ENCODE data around the gene AKR1D1.
"Not testable (repeated sequence)": the region's sequence is repeated elsewhere in the genome, so short reads cannot be mapped to it uniquely, and the experiment has no call there.

Gene AKR1D1, protein sequence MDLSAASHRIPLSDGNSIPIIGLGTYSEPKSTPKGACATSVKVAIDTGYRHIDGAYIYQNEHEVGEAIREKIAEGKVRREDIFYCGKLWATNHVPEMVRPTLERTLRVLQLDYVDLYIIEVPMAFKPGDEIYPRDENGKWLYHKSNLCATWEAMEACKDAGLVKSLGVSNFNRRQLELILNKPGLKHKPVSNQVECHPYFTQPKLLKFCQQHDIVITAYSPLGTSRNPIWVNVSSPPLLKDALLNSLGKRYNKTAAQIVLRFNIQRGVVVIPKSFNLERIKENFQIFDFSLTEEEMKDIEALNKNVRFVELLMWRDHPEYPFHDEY

DNA sequence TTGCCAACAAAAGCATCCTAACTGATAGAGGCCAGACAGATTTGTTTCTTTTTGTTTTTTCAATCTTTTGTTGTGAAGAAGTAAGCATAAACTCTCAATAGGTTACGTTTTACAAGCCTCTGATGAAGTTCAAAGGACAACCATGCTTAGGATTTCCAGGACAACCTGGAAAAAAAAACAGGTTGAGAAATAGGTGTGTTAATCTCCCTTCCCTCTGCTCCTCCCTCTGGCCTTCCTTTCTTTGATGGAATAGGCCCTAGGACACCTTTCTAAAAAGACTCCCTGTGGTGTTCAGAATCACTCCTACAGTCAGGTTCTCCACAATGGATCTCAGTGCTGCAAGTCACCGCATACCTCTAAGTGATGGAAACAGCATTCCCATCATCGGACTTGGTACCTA lies at the start of gene AKR1D1:
Gene AKR1D1 (plus strand): TSS at position 264 of the 400 bp plus-strand sequence. CDS start 60 bp downstream, at position 324.
- no peak within 1 kb of the TSS for H3K4me3 ChIP-seq (ENCODE audit: low read depth, low read length)

DNA sequence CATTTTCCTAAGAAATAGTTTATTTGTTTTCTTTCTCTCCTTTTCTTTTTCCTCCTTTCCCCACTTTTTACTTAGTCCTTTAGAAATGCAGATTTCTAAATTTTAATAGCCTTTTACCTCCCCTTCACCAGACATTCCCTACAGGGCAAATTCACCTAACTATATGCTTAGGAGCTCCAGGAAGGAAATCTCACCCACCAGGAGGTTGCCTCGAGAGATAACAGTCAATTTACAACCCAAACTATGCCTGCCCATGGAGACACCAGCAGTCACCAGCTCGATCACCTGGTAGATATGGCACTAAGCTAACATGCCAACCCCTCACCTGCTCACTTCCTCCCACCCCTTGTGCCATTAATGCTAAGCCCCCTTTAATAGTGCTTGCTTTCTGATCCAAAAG lies 49.2 kb upstream of the AKR1D1 start:
- H3K4me3 ChIP-seq (ENCODE audit: low read depth, low read length): no peak overlapping the region

DNA sequence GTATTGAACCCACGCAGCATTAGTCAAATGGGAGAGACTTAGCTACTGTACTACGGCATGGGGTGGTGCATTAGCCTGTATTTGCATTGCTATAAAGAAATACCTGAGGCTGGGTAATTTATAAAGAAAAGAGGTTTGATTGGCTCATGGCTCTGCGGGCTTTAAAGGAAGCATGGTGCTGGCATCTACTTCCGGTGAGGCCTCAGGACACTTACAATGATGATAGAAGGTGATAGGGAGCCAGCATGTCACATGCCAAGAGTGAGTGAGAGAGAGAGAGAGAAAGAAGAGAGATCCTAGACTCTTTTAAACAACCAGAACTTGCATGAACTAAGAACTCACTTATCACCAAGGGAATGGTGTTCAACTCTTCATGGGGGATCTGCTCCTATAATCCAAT lies 47.1 kb upstream of the AKR1D1 start:
- no peak overlapping the region for H3K4me3 ChIP-seq (ENCODE audit: low read depth, low read length)

DNA sequence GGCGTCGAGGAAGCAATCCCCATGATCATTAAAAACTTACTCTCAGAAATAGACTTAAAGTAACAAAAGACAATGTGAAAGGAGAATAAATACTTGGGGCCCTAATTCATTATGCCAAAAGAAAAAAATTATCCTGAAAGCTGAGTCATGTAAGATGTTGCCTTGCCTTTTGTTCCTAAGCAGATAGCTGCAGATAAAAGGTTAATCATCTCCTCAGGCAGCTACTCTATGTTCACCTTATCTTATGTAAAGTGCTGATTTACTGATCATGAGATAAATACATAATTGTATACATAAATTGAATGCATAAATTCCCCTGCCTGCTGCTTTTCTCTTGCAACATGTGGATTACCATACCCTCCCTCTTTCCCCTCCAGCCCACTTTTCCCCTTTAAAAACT lies 46.3 kb upstream of the AKR1D1 start:
- no peak overlapping the region for H3K4me3 ChIP-seq (ENCODE audit: low read depth, low read length)

DNA sequence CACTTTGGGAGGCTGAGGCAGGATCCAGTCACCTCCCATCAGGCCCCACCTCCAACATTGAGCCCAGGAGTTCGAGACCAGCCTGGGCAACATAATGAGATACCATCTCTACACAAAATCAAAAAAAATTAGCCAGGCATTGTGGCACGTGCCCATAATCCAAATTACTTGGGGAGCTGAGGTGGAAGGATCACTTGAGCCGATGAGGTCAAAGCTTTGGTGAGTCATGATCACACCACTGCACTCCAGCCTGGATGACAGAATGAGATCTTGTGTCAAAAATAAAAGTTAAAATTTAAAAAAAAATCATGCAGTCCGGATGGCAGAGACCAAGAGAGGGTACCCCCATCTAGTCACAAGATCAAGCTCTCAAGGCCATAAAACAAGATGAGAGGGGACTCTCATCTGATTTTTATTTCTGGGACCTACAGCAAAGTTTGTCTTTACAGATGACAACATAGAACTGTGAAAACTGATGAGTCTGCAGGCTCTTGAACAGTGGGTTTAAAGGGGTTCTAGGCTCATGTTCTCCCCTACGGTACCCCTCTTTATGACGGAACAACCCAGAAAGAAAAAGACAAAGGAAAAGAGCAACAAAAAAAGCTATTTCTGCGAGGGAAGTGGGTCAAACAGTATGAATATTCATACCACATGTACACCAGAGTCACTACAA lies 45.4 kb upstream of the AKR1D1 start:
- H3K4me3 ChIP-seq (ENCODE audit: low read depth, low read length): no peak overlapping the region

DNA sequence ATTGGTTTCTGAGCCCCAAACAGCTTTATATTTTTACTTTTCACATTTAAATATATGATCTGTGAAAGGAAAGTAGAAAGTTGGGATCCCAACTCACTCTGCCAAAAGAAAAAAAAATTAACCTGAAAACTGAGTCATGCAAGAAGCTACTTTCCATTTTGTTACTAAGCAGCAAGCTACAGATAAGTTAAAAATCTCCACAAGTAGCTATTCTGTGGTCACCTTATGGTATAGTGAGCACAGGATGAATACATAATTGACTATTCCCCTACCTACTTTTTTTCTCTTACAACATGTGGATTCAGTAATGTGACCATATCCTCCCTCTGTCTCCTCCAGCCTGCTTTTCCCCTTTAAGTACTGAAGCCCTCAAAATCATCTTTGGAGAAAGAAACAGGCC lies 44.1 kb upstream of the AKR1D1 start:
- H3K4me3 ChIP-seq (ENCODE audit: low read depth, low read length): no peak overlapping the region

DNA sequence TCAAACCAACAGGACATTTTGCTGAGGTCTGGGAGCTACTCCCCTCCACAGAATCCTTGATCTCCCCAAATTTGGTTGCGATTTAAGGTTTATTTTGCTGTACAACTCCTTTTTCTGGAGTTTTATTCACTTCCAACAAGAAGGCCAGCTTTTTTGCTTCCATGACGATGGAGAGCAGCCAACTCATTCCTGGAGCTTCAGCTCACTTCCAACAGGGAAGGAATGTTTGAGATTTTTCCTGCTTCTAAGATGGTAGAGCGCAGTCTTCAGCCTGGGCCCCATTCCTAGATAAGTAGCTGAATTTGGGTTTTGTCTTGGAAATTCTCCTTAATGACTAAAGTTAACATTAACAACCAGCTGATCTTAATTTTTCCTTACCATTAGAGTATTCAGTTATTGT lies 43.5 kb upstream of the AKR1D1 start:
- H3K4me3 ChIP-seq (ENCODE audit: low read depth, low read length): no peak overlapping the region

DNA sequence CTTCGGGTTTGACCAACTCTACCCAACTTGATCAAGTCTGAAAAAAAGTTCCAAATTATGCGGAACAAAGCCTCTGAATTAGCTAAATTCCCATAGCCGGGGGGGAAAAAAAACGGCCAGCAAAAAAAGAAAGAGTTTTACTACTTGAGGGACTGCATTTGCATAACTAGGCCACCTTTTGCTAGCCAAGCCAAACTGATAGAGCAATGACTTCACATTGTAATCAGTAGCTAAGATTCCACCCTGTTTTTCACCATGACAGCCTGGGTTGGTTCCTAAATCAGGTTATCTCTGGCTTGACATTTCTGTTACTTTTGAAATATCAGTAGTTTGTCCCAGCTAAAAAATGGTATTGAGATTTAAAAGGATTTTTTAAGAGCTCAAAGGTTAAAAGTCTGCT lies 43.0 kb upstream of the AKR1D1 start:
- no peak overlapping the region for H3K4me3 ChIP-seq (ENCODE audit: low read depth, low read length)

DNA sequence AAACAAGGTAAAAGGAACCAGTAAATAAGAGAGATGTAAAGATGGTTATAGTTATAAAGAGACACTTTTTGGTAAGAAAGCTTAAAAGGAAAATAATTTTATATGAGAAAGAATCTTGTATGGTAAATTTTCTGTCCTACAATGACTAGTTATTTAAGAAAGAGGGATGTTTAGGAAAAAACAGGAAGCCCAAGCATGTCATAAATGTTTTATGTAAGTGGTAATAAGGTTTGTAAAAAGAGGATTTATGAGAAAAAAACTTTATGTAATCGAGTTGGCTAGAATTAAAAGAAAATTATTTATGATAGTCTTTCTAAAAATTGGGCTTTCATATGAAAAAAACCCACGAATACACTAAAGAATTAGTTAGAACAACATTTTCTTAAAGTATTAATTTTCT lies 40.1 kb upstream of the AKR1D1 start:
- no peak overlapping the region for H3K4me3 ChIP-seq (ENCODE audit: low read depth, low read length)

DNA sequence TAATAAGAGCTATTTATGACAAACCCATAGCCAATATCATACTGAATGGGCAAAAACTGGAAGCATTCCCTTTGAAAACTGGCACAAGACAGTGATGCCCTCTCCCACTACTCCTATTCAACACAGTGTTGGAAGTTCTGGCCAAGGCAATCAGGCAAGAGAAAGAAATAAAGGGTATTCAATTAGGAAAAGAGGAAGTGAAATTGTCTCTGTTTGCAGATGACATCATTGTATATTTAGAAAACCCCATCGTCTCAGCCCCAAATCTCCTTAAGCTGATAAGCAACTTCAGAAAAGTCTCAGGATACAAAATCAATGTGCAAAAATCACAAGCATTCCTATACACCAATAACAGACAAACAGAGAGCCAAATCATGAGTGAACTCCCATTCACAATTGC lies 36.2 kb upstream of the AKR1D1 start:
- not testable (repeated sequence) for H3K4me3 ChIP-seq (ENCODE audit: low read depth, low read length)

DNA sequence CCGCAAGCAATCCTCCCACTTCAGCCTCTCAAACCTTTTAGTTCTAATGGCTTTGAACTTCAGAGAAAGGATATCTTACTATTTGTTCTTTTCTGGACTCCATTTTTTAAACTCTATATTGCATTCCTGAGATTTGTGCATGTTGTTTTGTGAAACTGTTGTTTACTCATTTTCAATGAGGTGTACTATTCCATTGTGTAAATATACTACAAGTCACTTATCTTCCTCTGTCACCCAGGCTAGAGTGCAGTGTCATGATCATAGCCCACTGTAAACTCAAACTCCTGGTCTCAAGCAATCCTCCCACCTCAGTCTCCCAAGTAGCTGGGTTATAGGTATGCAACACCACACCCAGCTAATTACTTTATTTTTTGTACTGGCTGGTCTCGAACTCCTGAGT lies 31.4 kb upstream of the AKR1D1 start:
- no peak overlapping the region for H3K4me3 ChIP-seq (ENCODE audit: low read depth, low read length)

DNA sequence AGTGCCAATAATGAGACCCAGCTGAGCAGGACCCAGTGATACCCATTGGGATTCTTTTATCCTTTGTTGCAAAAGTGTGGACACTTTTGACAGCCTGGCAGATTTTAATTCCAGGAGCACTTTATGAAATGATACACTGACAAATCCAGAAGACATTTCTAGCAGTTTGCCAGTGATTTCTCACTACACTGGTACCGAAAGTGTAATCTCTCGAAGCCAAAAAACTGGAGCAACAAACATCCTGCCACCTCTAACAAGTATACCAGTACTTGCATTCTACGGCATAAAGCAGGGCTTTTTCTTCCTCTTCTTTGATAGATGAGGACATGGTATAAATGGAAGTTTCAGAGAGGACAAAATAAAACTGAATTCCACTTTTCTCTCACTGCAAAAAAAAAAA lies 28.4 kb upstream of the AKR1D1 start:
- no peak overlapping the region for H3K4me3 ChIP-seq (ENCODE audit: low read depth, low read length)

DNA sequence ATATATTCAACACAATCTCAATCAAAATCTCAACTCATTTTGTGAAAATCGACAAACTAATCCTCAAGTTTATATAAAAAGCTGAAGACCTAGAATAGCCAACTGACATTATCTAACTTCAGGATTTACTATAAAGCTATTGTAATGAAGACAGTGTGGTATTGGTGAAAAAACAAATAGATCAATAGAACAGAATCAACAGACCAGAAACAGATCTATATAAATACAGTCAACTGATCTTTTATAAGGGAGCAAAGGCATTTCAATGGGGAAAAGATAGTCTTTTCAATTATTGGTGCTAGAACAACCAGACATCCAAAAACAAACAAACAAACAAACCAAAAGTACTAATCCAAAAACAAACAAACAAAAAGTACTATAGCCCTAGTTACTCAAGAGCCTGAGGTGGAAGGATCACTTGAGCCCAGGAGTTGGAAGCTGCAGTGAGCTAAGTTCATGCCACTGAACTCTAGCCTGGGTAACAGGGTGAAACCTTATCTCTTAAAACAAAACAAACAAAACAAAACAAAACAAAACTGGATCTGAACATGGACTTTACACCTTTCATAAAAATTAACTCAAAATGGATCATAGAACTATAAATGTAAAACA lies 26.6 kb upstream of the AKR1D1 start:
- no peak overlapping the region for H3K4me3 ChIP-seq (ENCODE audit: low read depth, low read length)

DNA sequence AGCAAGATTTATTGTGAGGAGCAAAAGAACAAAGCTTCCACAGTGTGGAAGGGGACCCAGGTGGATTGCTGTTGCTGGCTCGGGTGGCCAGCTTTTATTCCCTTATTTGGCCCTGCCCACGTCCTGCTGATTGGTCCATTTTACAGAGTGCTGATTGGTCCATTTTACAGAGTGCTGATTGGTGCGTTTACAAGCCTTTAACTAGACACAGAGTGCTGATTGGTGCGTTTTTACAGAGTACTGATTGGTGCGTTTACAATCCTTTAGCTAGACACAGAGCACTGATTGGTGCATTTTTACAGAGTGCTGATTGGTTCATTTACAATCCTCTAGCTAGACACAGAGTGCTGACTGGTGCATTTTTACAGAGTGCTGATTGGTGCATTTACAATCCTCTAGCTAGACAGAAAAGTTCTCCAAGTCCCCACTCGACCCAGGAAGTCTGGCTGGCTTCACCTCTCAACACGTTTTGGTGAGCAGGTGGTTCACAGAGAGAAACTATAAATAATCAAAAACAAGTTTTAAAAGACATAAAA lies 24.5 kb upstream of the AKR1D1 start:
- not testable (repeated sequence) for H3K4me3 ChIP-seq (ENCODE audit: low read depth, low read length)

DNA sequence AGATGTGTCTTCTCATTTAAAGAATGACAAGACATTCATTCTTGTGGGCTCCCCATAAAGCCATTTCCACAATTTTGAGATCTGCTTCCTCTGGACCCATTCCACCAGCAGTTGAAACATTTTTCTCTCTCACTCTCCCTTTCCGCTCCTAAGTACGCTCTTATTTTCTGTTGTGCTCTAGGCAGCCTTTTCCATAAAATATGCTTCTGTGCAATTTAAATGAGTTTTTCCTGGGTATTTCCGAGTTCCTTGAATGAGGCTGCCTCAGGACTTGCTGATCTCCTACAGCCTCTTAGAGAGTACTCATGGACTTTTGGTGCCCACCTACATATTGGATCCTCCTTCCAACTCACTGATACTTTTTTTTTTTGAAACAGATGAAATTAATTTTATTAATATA lies 23.6 kb upstream of the AKR1D1 start:
- H3K4me3 ChIP-seq (ENCODE audit: low read depth, low read length): no peak overlapping the region

DNA sequence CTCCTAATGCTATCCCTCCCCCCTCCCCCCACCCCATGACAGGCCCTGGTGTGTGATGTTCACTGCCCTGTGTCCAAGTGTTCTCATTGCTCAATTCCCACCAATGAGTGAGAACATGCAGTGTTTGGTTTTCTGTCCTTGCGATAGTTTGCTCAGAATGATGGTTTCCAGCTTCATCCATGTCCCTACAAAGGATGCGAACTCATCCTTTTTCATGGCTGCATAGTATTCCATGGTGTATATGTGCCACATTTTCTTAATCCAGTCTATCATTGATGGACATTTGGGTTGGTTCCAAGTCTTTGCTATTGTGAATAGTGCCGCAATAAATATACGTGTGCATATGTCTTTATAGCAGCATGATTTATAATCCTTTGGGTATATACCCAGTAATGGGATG lies 20.6 kb upstream of the AKR1D1 start:
- H3K4me3 ChIP-seq (ENCODE audit: low read depth, low read length): not testable (repeated sequence)

DNA sequence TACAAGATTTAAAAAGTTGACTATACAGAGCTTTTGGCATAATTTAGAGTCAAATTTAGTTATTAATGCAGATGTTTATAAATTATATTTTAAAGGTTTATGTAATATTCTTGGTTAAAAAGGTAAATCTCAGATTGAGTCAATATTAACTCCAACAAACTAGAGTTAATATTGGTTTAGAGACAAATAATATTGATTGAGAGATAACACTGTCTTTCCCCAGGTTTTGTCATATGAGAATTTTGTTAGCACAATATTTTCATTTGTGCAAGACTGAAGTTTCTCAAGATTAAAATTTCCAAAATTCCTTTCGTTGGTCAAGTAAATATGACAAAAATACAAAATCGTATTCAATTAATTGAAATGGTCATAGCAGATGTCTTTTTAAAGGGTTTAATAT lies 12.9 kb upstream of the AKR1D1 start:
- H3K4me3 ChIP-seq (ENCODE audit: low read depth, low read length): no peak overlapping the region

DNA sequence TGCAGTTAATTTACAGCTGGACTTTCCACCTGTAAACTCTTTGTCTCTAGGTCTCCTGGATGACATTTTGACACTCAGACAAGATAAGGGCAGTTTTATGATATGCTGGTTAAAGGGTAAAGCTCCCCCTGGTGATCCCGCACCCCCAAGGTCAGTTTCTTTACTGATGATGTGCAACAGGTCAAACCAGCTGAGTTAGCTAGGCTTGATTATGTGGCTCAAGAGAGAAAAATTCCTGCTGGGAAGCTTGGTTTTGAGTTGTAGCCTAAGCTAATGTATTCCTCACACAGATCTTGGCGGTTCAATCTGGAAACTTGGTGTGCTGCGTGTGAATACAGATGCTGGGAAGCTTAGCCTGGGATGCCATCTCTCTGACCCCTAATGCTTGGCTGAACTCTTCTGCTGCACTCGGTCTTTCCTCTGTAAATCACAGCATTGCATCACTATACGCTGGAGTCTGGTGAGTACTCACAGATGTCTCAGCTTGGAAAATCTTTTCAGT lies 11.4 kb upstream of the AKR1D1 start:
- no peak overlapping the region for H3K4me3 ChIP-seq (ENCODE audit: low read depth, low read length)

DNA sequence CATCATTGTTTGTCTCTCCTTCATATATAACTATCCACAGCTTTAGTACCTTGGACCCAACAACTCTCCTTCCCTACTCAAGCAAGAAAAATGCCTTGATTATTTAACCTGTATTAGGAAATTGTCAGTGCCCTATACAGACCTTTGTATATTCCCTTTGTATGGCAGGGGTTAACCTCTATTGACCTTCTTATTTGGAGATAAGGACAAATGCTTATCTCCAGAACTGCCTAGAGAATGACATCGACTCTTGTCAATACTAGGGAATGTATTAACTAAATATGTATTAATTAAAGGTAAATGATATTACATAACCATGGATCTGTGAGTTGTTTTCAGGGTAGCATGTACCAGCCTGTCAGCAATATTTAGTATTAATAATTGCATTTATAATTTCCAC lies 10.4 kb upstream of the AKR1D1 start:
- H3K4me3 ChIP-seq (ENCODE audit: low read depth, low read length): no peak overlapping the region

DNA sequence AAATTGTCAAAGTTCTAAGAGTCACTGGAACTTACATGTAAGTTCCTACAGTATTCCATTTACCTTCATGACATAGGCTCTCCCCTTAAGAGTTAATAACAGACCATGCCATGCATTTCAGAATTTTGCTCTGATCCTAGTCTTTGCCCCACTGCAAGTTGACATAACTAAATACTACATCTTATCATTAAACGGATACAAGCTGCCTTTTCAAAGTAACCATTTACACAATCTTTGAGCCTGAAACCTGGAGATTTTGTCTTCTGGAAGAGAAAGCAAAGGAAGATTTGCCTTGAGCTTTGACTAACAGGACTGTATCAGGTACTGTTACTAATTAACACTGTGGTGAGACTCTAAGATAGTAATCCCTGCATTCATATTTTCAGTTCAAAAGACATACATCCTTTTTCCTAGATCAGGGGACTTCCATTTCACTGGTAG lies 9.3 kb upstream of the AKR1D1 start:
- H3K4me3 ChIP-seq (ENCODE audit: low read depth, low read length): no peak overlapping the region

DNA sequence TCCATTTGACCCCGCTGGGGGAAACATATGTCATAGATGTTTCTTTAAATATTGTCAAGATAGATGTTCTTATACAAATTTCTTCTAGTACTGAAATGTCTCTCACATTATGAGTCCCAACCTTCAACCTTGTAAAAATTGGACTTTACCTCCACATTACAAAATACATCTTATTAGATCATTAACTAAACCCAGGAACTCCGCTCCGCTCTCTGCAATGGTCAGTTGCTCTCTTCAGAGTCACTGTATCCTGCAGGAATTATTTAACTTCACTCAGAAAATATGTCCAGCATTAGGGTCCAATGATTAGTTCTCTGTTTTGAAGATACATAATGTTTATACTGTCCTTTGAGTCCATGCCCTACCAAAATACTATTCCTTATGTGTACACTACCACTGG lies 8.5 kb upstream of the AKR1D1 start:
- H3K4me3 ChIP-seq (ENCODE audit: low read depth, low read length): no peak overlapping the region

DNA sequence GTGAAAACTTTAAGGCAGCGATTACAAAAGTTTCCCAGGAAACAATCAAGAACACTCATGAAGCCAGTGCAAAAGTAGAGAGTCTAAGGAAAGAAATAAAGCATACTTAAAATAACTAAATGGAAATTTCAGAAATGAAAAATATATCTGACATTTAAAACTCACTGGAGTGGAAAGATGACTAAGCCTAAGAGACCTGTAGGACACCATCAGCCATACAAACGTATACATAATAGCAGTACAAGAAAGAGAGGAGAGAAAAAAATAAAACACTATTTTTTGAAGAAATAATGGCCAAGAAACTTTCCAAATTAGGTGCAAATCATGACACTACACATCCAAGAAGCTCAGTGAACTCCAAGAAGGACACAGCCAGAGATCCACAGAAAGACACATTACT lies 5.4 kb upstream of the AKR1D1 start:
- H3K4me3 ChIP-seq (ENCODE audit: low read depth, low read length): no peak overlapping the region
